Parathyroid adenoma (tissue), 2 donors: Measurements from ENCODE around the gene ENTREP3.

Experiments
- H2AFZ ChIP-seq: fragments of 300-600 bp; sonication (generic); one replicate; pipeline ENCODE4 v1.7.0; 2017; ENCODE audit warnings: antibody characterized with exemption, mild to moderate bottlenecking
- H3K27ac ChIP-seq: fragments of 300-600 bp; sonication (generic); one replicate; pipeline ENCODE4 v1.7.0; 2017
- H3K27me3 ChIP-seq: fragments of 300-600 bp; sonication (generic); one replicate; pipeline ENCODE4 v1.7.0; 2017; ENCODE audit warnings: low read length; ENCODE audit not compliant: control insufficient read depth, insufficient read depth
- H3K36me3 ChIP-seq: fragments of 300-600 bp; sonication (generic); one replicate; pipeline ENCODE4 v1.7.0; 2017; ENCODE audit warnings: low read length; ENCODE audit not compliant: control insufficient read depth, insufficient read depth
- H3K4me1 ChIP-seq: fragments of 300-600 bp; sonication (generic); one replicate; pipeline ENCODE4 v1.7.0; 2017; ENCODE audit warnings: control low read depth
- H3K4me2 ChIP-seq: fragments of 300-600 bp; sonication (generic); one replicate; pipeline ENCODE4 v1.7.0; 2017; ENCODE audit warnings: low read length
- H3K4me3 ChIP-seq: fragments of 300-600 bp; sonication (generic); one replicate; pipeline ENCODE4 v1.7.0; 2017; ENCODE audit warnings: low read depth, low read length
- H3K79me2 ChIP-seq: fragments of 300-600 bp; sonication (generic); one replicate; pipeline ENCODE4 v1.7.0; 2017; ENCODE audit warnings: control low read depth
- H3K9ac ChIP-seq: fragments of 300-600 bp; sonication (generic); one replicate; pipeline ENCODE4 v1.7.0; 2017; ENCODE audit warnings: mild to moderate bottlenecking
- H3K9me3 ChIP-seq: fragments of 300-600 bp; sonication (generic); one replicate; pipeline ENCODE4 v1.7.0; 2017; ENCODE audit warnings: low read length; ENCODE audit not compliant: control insufficient read depth
- TF ChIP-seq, protein P1 (sequence below): fragments of 300-600 bp; sonication (generic); IDR thresholded peaks from one replicate; pipeline ENCODE4 v1.7.0; 2017; ENCODE audit warnings: antibody characterized with exemption, mild to moderate bottlenecking
- donor health status: primary hyperparathyroidism.

The ENTREP3 gene

DNA sequence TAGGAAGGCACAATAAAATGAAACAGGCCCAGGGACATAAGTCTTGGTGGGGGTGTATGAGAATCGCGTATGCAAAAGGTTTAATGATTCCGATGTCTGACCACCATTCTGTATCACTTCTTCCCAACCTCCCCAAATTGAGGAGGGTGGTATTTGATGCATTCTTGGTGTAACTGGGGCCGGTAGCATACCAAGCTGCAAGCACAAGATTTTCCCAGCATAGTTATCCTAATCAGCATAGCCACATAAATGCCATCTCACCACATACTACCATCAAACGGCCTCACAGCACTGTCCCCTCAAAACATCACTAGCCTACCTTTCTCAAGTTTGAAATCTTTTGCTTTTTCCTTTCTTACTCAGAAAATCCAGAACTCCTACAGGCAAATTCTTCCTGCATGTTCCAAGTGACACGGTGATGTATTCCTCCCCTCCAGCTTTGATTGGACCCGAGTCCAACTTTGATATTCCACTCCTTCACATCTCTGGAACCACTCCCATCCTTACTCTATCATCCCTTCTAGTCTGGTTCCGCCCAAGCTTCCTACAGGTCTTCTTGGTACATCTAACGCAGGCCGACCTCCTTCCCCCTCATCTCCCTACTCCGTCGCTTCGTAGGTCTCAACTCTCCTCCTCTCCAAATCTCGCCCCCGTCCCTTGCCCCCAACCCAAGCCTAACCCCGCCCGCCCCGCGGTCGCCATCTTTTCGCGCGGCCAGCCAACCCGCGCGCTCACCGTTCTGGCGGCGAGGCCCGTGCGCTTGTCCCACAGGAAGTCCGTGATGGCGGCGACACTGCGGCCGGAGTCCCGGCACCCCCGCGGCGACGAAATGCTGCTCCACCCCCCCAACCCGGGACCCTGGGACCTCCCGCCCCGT is 17.4 kb upstream of the ENTREP3 start:
- Histone ChIP-seq H3K4me1 (peaks cover 4% of the 10 kb centered on the region), H3K9me3 (no peaks in the 10 kb centered on the region), H3K27me3 (no peaks in the 10 kb centered on the region), H3K36me3 (no peaks in the 10 kb centered on the region), H3K4me3 (peak overlapping the region; percentile 66), H3K27ac (peak overlapping the region; percentile 76), H3K4me2 (peak overlapping the region; percentile 83), H3K79me2 (peaks cover 5% of the 10 kb centered on the region), H3K9ac (peak overlapping the region; percentile 28), H2AFZ (peak overlapping the region; percentile 78)
- TF ChIP-seq, protein P1, sequence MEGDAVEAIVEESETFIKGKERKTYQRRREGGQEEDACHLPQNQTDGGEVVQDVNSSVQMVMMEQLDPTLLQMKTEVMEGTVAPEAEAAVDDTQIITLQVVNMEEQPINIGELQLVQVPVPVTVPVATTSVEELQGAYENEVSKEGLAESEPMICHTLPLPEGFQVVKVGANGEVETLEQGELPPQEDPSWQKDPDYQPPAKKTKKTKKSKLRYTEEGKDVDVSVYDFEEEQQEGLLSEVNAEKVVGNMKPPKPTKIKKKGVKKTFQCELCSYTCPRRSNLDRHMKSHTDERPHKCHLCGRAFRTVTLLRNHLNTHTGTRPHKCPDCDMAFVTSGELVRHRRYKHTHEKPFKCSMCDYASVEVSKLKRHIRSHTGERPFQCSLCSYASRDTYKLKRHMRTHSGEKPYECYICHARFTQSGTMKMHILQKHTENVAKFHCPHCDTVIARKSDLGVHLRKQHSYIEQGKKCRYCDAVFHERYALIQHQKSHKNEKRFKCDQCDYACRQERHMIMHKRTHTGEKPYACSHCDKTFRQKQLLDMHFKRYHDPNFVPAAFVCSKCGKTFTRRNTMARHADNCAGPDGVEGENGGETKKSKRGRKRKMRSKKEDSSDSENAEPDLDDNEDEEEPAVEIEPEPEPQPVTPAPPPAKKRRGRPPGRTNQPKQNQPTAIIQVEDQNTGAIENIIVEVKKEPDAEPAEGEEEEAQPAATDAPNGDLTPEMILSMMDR = no peak

DNA sequence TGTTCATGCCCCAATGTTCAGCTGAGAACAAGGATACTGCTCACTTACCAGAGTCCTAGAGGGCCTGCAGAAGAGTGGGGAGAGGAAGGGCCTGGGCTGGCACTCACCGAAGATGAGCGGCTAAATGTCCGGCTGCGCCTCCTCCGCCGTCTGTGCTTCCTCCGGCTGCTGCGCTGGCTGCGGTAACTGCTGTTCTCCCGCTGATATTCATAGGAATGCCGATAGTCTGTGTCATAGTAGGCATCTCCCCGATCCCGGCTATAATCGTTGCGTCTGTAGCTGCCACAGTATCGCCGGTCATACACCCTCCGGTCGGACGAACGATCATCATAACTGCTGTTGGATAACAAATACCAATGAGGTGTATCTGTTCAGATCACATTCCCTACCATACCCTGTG is 14.1 kb upstream of the ENTREP3 start:
- Histone ChIP-seq H2AFZ (no peak overlapping the region), H3K27me3 (no peaks in the 10 kb centered on the region), H3K4me2 (no peak overlapping the region), H3K36me3 (no peaks in the 10 kb centered on the region), H3K79me2 (peaks cover 5% of the 10 kb centered on the region), H3K27ac (no peak overlapping the region), H3K4me3 (no peak overlapping the region), H3K9ac (no peak overlapping the region), H3K9me3 (no peaks in the 10 kb centered on the region), H3K4me1 (peaks cover 4% of the 10 kb centered on the region)
- TF ChIP-seq, protein P1 = no peak

DNA sequence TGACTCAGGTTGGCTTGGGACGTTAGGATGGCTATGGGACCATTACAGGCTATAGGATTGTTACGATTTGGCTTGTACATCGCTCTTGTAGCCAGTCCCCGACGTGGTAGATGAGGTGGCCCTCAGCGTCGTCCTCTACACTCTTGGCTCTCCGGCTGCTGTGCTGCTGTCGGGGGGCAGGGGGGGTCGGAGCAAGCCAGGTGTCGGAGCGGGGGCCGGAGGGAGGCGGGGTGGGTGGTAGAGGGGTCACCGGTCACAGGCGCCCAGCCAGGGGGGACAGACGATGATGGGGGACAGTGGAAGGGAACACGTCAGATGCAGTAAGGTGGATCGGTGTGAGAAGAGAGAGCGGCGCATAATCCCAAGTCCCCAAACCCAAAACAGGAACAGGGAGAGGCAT is 13.3 kb upstream of the ENTREP3 start:
- no peaks in the 10 kb centered on the region for H3K36me3 ChIP-seq
- H3K9me3 ChIP-seq = no peaks in the 10 kb centered on the region
- H3K4me3 ChIP-seq = no peak overlapping the region
- no peak overlapping the region for H2AFZ ChIP-seq
- H3K4me2 ChIP-seq = no peak overlapping the region
- TF ChIP-seq, protein P1 = no peak
- no peaks in the 10 kb centered on the region for H3K27me3 ChIP-seq
- peaks cover 4% of the 10 kb centered on the region for H3K4me1 ChIP-seq
- H3K27ac ChIP-seq = no peak overlapping the region
- H3K79me2 ChIP-seq = peaks cover 5% of the 10 kb centered on the region
- no peak overlapping the region for H3K9ac ChIP-seq

DNA sequence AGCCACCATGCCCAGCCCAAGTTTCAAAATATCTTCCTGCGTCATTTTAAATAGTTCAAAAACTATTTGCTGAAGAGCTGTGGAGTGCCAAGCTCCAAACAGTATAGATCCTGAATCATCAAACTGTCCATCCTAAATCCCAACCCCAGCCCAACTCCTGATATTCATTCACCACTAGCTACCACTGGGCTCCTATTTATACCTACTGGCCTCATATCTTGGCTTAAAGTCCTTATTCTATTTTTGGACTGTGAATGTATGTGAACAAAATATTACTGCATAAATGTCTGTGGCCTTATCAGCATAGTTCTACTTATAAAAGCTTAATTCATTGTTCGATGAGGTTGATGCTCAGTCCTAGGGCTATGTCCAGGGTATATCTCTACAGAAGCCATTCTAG is 12.1 kb upstream of the ENTREP3 start:
- TF ChIP-seq, protein P1 = no peak
- no peaks in the 10 kb centered on the region for H3K36me3 ChIP-seq

DNA sequence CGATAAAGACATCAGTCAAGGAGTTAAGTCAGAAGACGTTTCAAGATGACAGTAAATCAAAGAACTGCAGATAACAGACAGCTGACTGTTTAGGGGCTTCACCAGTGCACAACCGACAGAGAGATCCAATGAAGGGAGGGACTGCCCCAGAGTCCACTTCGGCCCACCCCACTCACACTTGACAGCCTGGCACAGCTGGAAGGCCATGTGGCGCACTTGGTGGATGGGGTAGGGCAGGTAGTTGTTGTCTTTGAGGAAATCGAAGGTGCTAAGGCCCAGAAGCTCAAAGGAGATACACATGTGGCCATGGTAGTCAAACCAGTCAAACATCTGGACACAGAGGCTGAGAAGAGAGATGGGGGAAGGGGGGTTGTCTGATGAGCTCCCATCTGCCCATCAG is 11.3 kb upstream of the ENTREP3 start:
- peaks cover 2% of the 10 kb centered on the region for H3K79me2 ChIP-seq
- H3K4me2 ChIP-seq = no peak overlapping the region
- no peaks in the 10 kb centered on the region for H3K27me3 ChIP-seq
- no peak overlapping the region for H3K4me3 ChIP-seq
- H3K27ac ChIP-seq = no peak overlapping the region
- no peak overlapping the region for H2AFZ ChIP-seq
- H3K36me3 ChIP-seq = no peaks in the 10 kb centered on the region
- H3K4me1 ChIP-seq = peaks cover 2% of the 10 kb centered on the region
- TF ChIP-seq, protein P1 = no peak
- H3K9me3 ChIP-seq = no peaks in the 10 kb centered on the region
- no peak overlapping the region for H3K9ac ChIP-seq

More for the DNA sequence above, 12.1 kb upstream of the ENTREP3 start:
- no peaks in the 10 kb centered on the region for H3K27me3 ChIP-seq
- H3K4me1 ChIP-seq = peaks cover 4% of the 10 kb centered on the region
- no peak overlapping the region for H3K9ac ChIP-seq
- peaks cover 2% of the 10 kb centered on the region for H3K79me2 ChIP-seq
- no peak overlapping the region for H3K4me2 ChIP-seq
- H2AFZ ChIP-seq = no peak overlapping the region
- H3K4me3 ChIP-seq = no peak overlapping the region
- no peaks in the 10 kb centered on the region for H3K9me3 ChIP-seq
- H3K27ac ChIP-seq = no peak overlapping the region
